Measurements from ENCODE around the gene HSF2BP.

GRCh38 chr21:43692949-43693348, 33.7 kb upstream of the HSF2BP start:
- TF ChIP-seq TAF1 (IDR thresholded peaks at IDR 0.05; ENCODE audit: low read depth) (no peak), CEBPB (IDR thresholded peaks at IDR 0.05) (no peak), FOXM1 (IDR thresholded peaks at IDR 0.05; ENCODE audit: borderline replicate concordance, low read depth) (no peak), EP300 (IDR thresholded peaks at IDR 0.05; ENCODE audit: borderline replicate concordance) (no peak), RAD21 (IDR thresholded peaks at IDR 0.05; ENCODE audit: low read depth) (no peak), YY1 (IDR thresholded peaks at IDR 0.05; ENCODE audit: low read depth) (no peak), CREB1 (IDR thresholded peaks at IDR 0.05; ENCODE audit: low read depth) (no peak), USF1 (IDR thresholded peaks at IDR 0.05) (no peak), TEAD4 (IDR thresholded peaks at IDR 0.05) (no peak), REST (IDR thresholded peaks at IDR 0.05; ENCODE audit: low read depth) (no peak), ZBTB7A (IDR thresholded peaks at IDR 0.05; ENCODE audit: low read depth) (no peak), TCF12 (IDR thresholded peaks at IDR 0.05; ENCODE audit: low read depth) (no peak)
- TF ChIP-seq, protein P1, sequence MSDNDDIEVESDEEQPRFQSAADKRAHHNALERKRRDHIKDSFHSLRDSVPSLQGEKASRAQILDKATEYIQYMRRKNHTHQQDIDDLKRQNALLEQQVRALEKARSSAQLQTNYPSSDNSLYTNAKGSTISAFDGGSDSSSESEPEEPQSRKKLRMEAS (IDR thresholded peaks at IDR 0.05): no peak

Measured in Ishikawa (cell line).